ENCODE data around the gene ABCF2. TPM values are rescaled to one million over a fixed set of nuclear protein-coding genes. Genes with fewer than 3 reads are reported as not detected.
A peak's percentile ranks its signal among the peaks of the same experiment; 100 is the strongest.

ABCF2 gene
- polyA plus RNA-seq, 3 donors = 18.0 to 22.0 (median 21.1) TPM

DNA sequence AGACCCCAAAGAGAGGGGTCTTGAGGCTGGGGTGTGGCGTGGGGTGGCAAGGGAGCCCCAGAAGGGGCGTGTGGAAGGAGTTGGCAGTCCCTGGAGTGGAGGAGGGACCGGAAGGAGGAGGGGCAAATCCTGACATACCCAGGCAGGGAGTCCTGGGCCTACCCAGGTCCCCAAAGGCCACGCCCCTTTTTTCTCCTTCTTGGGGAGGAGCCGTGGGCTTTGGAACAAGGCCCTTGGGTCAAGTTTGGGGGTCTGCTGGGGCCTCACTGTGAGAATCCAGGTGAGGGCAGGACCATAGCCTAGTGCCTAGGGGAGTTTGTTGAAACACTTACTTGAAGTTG is 22.7 kb upstream of the ABCF2 start:
- Histone ChIP-seq H3K9ac (ENCODE audit: insufficient read depth, low read length, poor library complexity, severe bottlenecking) (peak overlapping the region; percentile 55), H3K4me2 (replicated peaks; ENCODE audit: extremely low read depth, low read length, poor library complexity, severe bottlenecking) (peak overlapping the region; percentile 80), H4K20me1 (ENCODE audit: insufficient read depth, low read length) (peaks cover 95% of the 10 kb centered on the region), H3K4me1 (ENCODE audit: control insufficient read depth in 1 of 2, insufficient read depth in 2 of 2, low read length in 2 of 2) (peaks cover 39 to 52% of the 10 kb centered on the region in 2 donors), H3K4me3 (replicated peaks in 1 of 3; ENCODE audit: low read depth in 2 of 3, low read length in 3 of 3) (peak overlapping the region in 1 of 3 experiments; percentile 62), H3K79me2 (ENCODE audit: insufficient read depth, low read length) (no peaks in the 10 kb centered on the region), H3K36me3 (replicated peaks in 1 of 2; ENCODE audit: control insufficient read depth in 1 of 2, insufficient read depth in 2 of 2, low read length in 2 of 2) (no peaks in the 10 kb centered on the region), H2AFZ (ENCODE audit: insufficient read depth, low read depth, low read length, poor library complexity, severe bottlenecking) (no peak overlapping the region), H3K27me3 (ENCODE audit: control insufficient read depth in 2 of 2, insufficient read depth in 2 of 2, low read length in 2 of 2) (peaks cover 59 to 80% of the 10 kb centered on the region in 2 donors), H3K27ac (ENCODE audit: low read depth in 1 of 2, low read length in 2 of 2) (no peak overlapping the region), H3K9me3 (replicated peaks in 1 of 2; ENCODE audit: control insufficient read depth in 1 of 2, insufficient read depth in 1 of 2, low read length in 2 of 2) (peaks cover 0 to 14% of the 10 kb centered on the region in 2 donors)
- H3K27ac Mint-ChIP-seq = no peak overlapping the region
- peaks cover 61% of the 10 kb centered on the region for H3K4me1 Mint-ChIP-seq
- H3K27me3 Mint-ChIP-seq (ENCODE audit: low read depth in 3 of 3) = peaks cover 81 to 95% (median 82%) of the 10 kb centered on the region in 3 donors
- peaks cover 0 to 24% (median 12%) of the 10 kb centered on the region in 7 donors for H3K9me3 Mint-ChIP-seq
- no peak for TF ChIP-seq CTCF (IDR thresholded peaks at IDR 0.05)
- peak overlapping the region; percentile 81 to 91 for H3K4me3 Mint-ChIP-seq
- 17% methylated on average over 3 of the region's 5 CpGs for whole genome bisulfite sequencing (ENCODE audit: insufficient coverage)
- intact Hi-C loops (cut with micrococcal nuclease) = loop anchor here (2.0 to 5.0 kb wide), 2 partner anchors 23 to 53 kb away; no protein-coding TSS in a partner anchor
- peaks cover 30 to 42% of the 10 kb centered on the region in 2 donors for H3K36me3 Mint-ChIP-seq
- no peak for DNase-seq

- TF ChIP-seq CTCF (IDR thresholded peaks at IDR 0.05) = no peak
- H3K27me3 Mint-ChIP-seq (ENCODE audit: low read depth in 3 of 3) = peaks cover 79 to 95% (median 82%) of the 10 kb centered on the region in 3 donors
- peaks cover 30 to 38% of the 10 kb centered on the region in 2 donors for H3K36me3 Mint-ChIP-seq
- peak; percentile 73 to 80 (median 75) for DNase-seq
- Histone ChIP-seq H3K9ac (ENCODE audit: insufficient read depth, low read length, poor library complexity, severe bottlenecking) (peak overlapping the region; percentile 55), H3K27ac (ENCODE audit: low read depth in 1 of 2, low read length in 2 of 2) (no peak overlapping the region), H2AFZ (ENCODE audit: insufficient read depth, low read depth, low read length, poor library complexity, severe bottlenecking) (peak overlapping the region; percentile 15), H3K9me3 (replicated peaks in 1 of 2; ENCODE audit: control insufficient read depth in 1 of 2, insufficient read depth in 1 of 2, low read length in 2 of 2) (peaks cover 0 to 14% of the 10 kb centered on the region in 2 donors), H3K4me2 (replicated peaks; ENCODE audit: extremely low read depth, low read length, poor library complexity, severe bottlenecking) (peak overlapping the region; percentile 80), H3K27me3 (ENCODE audit: control insufficient read depth in 2 of 2, insufficient read depth in 2 of 2, low read length in 2 of 2) (peaks cover 61 to 83% of the 10 kb centered on the region in 2 donors), H3K4me1 (ENCODE audit: control insufficient read depth in 1 of 2, insufficient read depth in 2 of 2, low read length in 2 of 2) (peaks cover 44 to 57% of the 10 kb centered on the region in 2 donors), H3K36me3 (replicated peaks in 1 of 2; ENCODE audit: control insufficient read depth in 1 of 2, insufficient read depth in 2 of 2, low read length in 2 of 2) (no peaks in the 10 kb centered on the region), H3K79me2 (ENCODE audit: insufficient read depth, low read length) (no peaks in the 10 kb centered on the region), H3K4me3 (replicated peaks in 1 of 3; ENCODE audit: low read depth in 2 of 3, low read length in 3 of 3) (peak overlapping the region in 2 of 3 experiments; percentile 27 to 62), H4K20me1 (ENCODE audit: insufficient read depth, low read length) (peaks cover 95% of the 10 kb centered on the region)
- H3K9me3 Mint-ChIP-seq = peaks cover 0 to 26% (median 11%) of the 10 kb centered on the region in 7 donors
- peak overlapping the region; percentile 81 to 91 for H3K4me3 Mint-ChIP-seq
- 2% methylated on average over 45 of the region's 45 CpGs for WGBS (ENCODE audit: insufficient coverage)
- H3K4me1 Mint-ChIP-seq = peaks cover 66% of the 10 kb centered on the region
- peak overlapping the region in 2 of 7 donors; percentile 46 to 60 for H3K27ac Mint-ChIP-seq
- intact Hi-C loops (cut with micrococcal nuclease) = loop anchor here in 1 of 2 donors (2.0 kb wide), 1 partner anchor 24 kb away; no protein-coding TSS in a partner anchor
Measured at GRCh38 chr7:151249034-151249731, 22.2 kb upstream of the ABCF2 start.

Measured in CD14-positive monocyte (primary cell).